Endometrium (tissue), 2 donors: ENCODE data around the gene HTR2C.
"Not testable (repeated sequence)": the region's sequence is repeated elsewhere in the genome, so short reads cannot be mapped to it uniquely, and the experiment has no call there.

Experiments
- FAIRE-seq: peaks from 2 replicates; lab custom pipeline; 2012; peaks lifted over from hg19 to GRCh38; lab: Jason Lieb, UNC
- donor health status: control.
- donor health status: control.

Gene HTR2C

DNA sequence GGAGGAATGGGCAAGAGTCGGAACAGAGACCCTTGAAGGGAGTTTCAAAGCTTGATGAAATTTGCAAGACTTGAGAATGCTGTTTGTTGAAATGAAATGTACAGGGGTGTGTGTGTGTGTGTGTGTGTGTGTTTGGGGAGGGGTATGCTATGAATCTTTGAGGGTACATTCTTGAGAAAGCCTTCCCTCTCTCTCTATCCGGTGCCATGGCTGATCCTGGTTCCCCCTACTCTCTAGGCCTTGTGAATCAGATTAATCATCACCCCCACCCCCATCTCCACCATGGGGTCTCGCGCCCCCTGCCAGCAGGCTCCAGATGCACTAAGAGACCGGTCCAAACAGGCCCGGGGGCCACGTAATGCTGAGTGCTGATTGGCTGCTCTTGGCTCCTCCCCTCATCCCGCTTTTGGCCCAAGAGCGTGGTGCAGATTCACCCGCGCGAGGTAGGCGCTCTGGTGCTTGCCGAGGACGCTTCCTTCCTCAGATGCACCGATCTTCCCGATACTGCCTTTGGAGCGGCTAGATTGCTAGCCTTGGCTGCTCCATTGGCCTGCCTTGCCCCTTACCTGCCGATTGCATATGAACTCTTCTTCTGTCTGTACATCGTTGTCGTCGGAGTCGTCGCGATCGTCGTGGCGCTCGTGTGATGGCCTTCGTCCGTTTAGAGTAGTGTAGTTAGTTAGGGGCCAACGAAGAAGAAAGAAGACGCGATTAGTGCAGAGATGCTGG is at the start of gene HTR2C:
TSS of gene HTR2C (plus strand) at position 441 of the 729 bp plus-strand sequence. CDS start 142,851 bp downstream, outside the sequence.
- FAIRE-seq: no peak

DNA sequence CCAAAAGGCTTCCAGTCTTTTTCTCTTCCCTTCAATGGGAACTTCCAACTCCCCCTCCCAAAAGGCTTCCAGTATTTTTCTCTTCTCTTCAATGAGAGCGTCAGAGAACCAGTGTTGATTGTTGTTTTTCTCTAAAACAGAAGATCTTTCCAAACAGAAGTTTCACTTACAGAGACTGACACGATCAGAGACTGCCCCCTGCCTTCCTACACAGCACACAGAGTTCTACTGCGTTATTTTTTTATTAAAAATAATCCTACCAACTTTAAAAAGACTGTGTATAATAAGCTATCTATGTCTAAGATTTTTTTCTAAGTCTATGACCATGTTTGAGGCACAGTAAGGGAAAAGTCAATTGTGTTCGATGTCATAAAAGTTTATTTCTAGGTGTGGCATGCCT is 3.5 kb upstream of the HTR2C start:
- FAIRE-seq: no peak

DNA sequence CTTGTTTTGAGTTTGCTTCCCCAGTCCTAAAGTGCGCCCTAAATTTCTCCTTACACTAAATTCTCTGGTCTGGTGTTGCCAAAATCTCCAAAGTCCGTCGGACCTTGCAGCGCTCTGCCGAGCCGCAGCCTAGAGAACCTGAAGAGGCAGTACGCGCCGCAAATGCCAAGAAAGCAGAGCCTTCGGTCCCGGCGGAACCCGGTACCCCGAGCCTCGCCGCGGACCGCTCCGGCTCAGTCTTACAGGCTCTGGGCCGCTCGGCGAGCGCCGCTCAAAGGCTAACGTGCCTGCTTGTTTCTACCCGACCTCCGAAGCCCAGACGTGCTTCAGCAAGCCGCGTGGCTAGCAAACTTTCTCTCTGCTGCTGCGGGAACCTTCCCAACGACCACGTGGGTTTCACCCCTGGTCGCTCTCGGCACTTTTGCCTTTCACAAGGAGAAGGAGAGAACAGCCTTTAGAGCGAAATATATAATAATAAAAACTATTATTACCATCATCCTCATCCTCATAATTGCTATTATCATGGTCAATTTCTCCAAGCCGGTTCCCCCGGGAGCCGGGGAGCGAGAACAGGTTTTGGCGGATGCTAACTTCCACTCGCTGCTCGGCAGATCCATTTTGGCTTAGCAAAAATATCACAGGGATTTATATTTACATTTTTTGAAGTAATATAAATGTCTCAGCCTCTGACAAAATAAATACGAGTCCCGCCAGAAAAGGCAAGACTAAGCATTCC is 2.2 kb upstream of the HTR2C start:
- FAIRE-seq: no peak

DNA sequence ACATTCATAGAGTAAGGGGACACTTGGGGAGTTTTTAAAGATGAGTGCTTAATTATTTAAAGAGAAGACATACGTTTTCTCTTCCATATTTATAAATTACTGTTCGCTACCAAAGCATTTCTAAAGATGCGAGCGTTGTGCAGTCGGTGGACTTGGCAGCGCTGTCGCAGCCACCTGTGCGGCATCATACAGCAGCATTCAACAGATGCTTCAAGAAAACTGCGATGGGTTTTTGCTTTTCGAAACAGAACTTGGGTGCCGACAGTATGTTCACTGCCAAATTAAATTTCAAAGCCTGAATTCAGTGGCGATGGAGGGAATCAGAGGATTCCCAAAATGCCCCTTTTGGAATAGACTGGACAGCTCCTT is 1.6 kb upstream of the HTR2C start:
- no peak for FAIRE-seq

DNA sequence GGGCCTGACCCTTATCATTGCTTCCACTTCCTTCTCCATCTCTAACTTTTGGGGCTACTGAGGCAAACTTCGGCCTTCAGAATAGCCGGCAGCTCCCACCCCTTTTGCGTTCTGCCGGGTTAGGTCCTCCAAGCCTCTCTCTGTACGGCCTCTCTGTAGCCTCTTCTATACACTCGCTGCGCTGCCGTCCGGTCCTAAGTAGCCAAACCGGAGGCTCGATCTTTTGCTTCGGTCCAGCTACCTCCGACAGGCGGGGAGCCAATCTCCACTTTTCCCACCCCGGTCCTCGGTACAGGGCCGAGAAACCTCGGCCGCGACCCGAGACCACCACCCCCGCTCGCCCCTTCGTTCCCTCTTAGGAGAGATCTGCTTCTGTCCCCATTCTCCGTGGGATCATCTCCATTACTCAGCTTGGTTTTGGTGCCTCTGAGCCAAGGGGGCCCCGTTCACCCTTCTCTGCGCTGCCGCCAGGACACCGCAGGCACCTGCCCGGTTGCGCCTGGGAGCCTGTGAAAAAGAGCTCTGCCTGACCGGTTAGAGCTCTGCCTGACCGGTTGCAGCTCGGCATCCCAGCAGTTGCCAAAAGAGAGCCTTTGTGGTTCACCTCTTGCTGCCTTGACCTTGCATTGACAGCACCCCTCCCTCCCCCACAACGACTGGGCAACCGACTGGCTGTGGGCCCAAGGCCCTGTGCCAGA is 1.0 kb upstream of the HTR2C start:
- no peak for FAIRE-seq

DNA sequence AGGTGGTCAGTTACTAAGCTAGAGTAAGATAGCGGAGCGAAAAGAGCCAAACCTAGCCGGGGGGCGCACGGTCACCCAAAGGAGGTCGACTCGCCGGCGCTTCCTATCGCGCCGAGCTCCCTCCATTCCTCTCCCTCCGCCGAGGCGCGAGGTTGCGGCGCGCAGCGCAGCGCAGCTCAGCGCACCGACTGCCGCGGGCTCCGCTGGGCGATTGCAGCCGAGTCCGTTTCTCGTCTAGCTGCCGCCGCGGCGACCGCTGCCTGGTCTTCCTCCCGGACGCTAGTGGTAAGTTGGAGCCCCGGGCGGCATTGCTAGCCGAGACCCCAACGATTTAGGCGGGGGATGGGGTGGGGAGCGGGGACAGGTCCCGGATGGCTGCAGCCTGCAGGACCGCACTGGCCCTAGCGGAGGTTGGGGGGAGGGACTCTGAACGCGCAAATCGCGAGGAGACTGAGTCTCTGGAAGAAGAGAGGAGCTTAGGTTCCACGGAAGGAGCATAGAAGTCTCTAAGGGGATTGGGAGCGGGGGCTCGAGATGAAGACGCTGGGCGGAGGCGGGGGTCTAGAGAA is 573 bp downstream of the HTR2C start:
- no peak for FAIRE-seq

DNA sequence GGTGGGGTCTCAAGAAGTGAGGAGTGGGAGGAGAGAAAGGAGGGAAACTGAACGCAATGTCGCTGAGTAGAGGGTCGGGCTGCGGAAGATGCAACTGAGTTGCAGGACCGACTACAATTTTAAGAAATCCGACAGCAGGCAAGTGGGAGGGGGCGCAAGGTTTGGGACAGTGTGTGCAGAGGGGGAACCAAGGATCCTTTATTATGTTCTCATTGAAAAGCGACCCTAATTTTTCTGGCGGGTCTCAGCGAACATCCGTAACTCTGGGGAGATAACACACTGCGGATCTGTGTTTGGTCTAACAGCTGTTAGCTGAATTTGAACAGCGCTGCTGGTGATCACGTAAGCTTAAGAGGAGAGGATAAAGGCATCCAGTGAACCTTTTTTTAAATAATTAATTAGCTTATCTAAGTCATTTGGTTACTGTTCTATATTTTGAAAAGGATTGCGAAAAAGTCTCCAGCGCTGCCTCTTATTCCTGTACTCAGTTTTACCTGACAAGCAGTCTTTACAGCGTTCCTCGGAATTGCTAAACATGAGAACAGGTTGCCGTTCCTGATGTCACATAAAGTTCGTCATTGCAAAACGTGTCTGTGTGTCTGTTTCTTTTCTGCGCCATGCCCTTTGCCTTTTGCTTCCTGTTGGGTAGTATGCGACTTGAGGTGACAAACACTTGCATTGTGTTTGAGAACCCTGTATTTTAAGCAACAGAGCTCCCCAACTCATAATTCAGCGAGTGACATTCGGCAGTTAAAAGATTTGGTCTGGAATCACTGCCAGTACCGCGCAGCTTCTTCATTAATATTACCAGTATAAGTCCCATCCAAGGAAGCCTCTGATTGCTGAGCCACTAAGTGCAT is 1.3 kb downstream of the HTR2C start:
- no peak for FAIRE-seq

DNA sequence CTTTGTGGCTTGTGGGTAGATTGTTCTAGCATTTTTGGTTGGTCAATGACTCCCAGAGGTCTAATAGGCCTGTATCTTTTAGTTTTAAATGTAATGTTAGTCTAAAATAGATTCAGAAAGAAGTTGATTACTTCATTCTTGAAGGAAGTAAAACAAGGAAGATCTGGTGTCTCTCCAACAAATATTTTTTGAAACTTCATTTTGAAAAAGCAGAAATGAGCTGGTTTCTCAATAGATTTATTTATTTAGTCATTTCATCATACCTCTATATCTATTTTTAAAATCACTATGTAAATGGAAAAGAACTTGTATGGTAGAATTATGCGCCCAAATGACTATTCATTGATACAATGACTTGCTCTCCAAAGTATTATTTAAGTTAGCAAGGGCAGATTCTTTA is 7.2 kb downstream of the HTR2C start:
- no peak for FAIRE-seq

DNA sequence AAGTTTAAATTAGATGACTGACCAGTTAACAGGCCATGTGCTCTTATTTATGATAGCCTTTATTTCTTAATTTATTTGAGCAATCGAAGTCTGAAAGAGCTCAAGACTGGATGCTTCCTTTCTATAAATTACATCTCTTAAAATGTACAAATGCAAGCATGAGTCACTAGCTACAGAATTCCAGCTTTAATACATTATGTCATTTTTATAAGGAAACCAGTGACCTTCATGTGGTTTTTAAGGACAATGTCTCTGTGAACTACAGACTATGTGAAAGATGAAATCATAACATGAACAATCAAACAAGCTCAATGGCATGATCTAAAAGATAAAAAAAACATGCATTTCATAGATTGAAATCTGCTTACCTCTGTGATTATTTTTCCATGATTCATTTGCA is 15.4 kb downstream of the HTR2C start:
- FAIRE-seq: no peak

DNA sequence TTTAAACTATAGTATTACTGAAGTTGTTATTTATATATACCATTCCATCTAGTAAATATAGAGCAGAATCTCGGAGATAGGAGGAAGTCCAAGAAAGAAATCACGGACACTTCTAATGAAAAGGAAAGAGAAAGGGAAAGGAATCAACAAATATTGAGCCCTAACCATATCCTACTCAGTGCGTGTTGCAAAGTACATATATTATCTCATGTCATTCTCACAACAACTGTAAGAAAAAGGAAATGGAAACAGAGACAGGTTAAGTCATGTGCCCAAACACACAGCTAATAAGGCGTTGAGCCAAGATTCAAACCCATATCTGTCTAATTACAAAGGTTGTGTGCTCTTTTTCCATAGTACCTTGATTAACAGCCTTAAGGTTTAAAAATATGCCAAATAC is 16.0 kb downstream of the HTR2C start:
- no peak for FAIRE-seq

DNA sequence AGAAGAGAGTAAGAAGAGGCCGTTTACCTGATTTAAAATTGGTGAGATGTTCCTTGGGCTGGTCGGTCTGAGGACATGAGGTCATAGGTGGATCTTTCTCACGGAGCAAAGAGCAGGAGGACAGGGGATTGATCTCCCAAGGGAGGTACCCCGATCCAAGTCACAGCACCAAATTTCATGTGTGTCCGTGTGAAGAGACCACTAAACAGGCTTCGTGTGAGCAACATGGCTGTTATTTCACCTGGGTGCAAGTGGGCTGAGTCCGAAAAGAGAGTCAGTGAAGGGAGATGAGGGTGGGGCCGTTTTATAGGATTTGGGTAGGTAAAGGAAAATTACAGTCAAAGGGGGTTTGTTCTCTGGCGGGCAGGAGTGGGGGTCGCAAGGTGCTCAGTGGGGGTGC is 22.7 kb downstream of the HTR2C start:
- FAIRE-seq: not testable (repeated sequence)

DNA sequence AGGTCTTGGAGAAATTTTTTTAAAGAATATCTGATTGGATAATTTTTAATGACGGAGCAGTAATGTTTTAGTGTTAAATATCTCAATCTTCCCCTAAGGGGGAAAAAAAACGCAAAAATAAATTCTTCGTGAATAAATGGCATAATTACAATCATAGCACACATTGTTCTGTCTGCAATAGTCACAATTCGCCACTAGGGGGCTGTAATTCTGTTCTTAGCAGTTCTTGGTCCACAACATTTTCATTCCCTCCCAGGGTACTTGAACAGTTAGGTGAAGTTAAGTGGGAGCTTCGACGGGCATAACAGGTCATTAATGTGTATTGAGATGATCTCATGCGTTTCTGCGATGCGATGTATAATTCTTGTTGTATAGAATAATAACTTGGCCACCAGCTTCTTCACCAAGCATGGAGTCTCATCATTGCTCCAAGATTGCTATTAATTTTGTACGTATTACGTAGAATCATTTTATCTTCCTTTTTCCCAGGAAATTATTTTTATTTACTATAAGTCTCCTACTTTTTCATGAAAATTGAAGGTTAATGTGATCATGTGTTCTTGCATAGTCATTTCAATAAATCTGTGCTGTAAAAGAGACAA is 27.2 kb downstream of the HTR2C start:
- no peak for FAIRE-seq

DNA sequence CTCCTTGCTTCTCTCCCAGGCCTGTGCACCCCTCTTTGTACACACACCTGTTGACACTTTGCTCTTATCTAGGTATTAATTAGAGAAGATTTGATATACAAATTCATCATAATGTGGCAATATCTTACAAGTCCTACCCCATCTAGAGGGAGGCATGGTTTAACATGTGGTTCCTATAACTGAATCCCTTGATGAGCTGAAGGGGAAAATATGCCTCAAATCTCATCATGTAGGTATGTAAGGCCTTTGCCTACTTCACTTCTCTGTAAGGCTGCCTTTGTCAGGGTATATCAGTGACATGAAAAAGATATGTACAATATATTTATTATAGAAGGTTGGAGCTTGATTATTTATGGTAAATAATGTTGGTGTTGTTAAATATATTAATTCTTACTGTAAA is 31.9 kb downstream of the HTR2C start:
- no peak for FAIRE-seq

DNA sequence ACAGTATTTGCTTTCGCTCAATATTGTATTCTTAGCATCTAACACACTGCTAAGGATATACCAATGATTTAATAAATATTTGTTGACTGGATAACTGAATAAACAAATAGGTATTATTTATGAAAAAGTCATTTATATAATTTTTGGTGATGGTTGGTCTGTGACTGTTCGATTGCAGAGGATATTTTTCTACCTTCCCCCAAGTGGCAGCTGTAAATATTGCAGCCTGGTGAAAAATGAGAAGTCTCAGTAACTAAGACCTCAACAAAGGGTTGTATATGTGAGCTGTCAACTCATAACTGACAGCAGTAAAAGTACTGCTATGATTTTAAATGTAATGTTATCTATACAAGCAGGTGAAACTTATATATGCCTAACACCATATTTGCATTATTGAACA is 36.0 kb downstream of the HTR2C start:
- no peak for FAIRE-seq

DNA sequence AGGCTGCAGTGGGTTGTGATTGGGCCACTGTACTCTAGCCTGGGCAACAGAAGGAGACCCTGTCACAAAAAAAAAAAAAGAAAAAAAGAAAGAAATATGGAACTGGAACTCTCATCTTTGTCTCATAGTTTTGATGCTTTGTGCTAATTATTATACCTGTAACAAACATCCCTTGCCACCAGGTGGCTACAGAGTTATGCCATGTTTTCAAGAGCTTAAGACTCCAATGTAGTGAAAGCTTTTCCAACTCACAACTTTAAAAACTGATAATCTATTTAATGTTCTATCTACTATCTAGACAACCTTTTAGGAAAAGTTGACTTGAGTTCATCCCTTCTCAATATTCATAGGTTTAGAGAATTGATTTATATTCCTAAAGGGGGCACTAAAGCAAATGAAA is 42.4 kb downstream of the HTR2C start:
- FAIRE-seq: no peak

DNA sequence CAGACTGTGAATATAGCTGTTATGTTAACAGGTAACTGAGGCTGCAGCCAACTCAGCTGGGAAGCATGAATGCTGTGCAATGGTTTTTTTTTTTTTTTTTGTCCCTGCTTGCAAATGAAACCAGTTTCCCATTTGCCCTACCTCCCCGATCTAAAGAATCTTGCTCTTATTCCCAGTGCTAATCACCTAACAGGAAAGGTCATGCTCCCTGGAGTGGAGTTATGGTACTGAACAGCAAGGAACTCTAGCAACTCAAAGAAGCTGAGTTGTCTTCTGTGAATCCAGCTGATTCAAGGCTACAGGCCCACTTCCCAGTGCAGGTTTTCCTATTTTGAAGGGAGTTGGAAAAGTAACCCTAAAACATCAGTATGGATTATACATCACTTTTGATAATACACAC is 52.1 kb downstream of the HTR2C start:
- FAIRE-seq: no peak

DNA sequence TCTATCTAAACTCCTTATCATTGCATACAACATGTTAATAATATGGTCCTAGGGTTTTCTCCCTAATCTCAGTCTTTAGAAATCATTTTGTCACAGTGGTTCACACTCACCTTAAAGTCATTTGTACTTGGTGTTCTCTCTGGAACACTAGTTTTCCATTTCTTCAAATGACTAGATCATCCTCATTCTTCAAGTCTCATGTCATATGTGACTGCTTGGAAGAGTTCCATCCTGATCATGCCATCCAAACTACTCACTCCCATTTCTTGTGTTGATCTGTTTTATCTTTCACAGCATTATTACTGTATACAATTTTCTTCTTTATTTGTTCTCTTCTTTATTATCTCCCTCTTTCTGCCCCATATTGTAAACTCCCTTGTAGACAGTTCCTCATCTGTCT is 66.5 kb downstream of the HTR2C start:
- no peak for FAIRE-seq

DNA sequence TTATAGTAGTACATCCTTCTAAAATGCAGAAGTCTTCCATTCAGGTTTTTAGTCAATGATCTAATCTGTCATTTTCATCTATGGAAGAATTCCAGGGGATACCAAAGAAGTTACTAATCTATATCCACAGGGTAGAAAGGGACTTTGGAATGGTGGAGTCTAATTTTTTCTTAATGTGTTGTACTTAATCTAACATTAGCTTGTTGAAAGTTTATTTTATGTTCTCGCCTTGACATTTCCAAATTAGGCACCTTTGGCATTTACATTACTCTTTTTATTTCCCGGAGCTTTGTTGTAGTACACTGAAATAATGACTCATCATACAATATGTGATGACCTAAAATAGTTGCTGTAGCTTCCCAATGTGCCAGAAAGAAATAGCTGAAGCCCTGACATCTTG is 91.5 kb downstream of the HTR2C start:
- no peak for FAIRE-seq

DNA sequence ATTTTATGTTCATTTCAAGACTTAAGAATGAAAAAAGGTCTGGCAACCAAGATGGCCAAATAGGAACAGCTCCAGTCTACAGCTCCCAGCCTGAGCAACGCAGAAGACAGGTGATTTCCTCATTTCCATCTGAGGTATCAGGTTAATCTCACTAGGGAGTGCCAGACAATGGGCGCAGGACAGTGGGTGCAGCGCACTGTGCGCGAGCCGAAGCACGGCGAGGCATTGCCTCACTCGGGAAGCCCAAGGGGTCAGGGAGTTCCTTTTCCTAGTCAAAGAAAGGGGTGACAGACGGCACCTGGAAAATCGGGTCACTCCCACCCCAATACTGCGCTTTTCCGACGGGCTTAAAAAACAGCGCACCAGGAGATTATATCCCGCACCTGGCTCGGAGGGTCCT is 116.6 kb downstream of the HTR2C start:
- FAIRE-seq: not testable (repeated sequence)

DNA sequence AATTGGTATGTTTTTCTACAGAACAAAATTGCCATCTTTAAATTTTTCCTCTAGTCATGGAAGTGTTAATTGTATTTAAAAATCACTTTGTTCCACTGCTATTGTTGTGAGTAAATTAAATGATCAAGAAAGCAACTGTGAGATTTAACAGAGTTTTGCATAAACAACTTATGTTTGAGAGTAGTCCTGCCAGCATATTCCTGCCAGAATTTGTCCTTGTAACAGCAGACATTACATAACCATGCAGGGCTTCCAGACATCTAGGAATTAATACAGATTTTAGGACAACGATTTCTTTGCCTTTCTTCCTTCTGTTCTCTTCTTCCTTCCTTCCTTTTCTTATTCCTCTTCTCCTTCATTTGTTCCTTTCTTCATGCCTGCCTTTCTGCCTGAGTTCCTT is 125.5 kb downstream of the HTR2C start:
- no peak for FAIRE-seq

DNA sequence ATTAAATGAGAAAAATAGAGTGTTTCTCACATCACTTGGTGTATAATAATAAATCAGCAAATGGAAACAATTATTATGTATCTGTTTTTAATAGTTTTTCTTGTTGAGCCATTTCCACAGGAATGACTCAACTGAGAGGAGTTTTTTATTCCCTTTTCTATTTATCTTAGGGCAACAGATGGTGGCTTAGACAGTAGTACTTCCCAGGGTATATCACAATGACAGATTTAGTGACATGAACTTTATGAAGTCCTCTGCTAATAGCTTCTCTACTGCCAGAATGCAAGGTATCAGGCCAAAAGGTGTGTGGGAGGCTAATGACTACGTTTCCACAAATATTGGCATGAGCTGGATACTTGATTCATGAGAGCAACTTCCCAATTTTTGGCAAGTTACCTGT is 126.7 kb downstream of the HTR2C start:
- FAIRE-seq: peak; percentile 41

DNA sequence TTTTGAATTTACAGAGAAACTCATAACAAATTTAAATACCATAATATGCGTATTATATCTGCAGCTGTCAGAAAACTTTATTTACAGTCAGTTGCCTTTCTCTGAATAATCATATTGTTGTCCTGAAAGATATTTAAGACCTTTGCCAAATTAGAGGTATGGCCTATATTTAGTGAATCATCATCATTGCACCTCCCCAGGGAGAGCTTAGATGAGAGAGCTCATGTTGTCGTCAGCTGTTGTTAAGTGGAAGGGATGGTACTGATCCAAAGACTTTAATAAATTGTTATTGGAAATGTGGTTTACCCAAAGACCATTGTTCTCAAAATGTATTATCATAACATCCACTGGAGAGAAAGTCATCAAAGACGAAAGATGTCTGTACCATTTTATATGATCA is 128.6 kb downstream of the HTR2C start:
- FAIRE-seq: no peak
